ENCODE measurements around the gene CELF1.

Gene CELF1

DNA sequence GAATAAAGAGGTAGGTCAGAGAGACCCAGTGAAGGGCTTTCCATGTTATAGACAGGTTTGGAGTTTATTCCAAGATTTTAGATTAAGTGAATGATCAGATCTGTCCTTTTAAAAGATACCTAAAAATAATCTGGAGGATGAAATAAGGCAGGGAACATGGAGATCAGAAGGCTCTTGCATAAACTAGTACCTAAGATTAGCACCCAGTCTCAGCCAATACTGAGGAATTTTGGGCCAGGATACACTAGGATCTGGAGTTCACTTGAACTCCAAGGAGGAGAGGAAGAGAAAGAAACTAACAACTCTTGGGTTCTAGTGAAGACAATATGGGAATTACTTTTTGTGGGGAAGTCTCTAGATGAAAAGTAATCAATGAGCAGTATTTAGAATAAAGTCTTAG lies 56.1 kb downstream of the CELF1 start:
- peaks cover 20% of the 10 kb centered on the region for H3K4me1 ChIP-seq (ENCODE audit: insufficient read depth, low read length)
- H3K9me3 ChIP-seq (ENCODE audit: low read length), result no peaks in the 10 kb centered on the region
- H3K4me3 ChIP-seq (ENCODE audit: low read length), result no peak overlapping the region
- no peak overlapping the region for H2AFZ ChIP-seq (ENCODE audit: low read depth, low read length)
- no peaks in the 10 kb centered on the region for H3K27me3 ChIP-seq (ENCODE audit: insufficient read depth, low read length)
- peaks cover 22% of the 10 kb centered on the region for H3K36me3 ChIP-seq (ENCODE audit: insufficient read depth, low read length)

DNA sequence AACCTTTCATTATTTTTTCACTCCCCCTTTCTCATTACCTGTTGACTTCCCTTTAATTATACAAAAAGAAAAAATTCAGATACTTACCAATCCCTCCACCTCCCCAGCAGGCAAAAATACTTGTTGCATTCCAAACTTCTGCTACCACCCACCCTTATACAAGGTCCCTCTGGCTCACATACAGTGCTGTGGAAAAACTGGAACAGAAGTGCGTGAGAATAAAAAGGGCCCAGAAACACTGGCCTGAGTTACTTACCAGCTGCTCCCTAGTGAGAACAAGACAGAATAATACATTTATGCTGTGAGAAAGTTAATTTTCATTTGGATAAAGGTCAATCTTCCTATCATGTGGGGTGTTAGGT lies 57.1 kb downstream of the CELF1 start:
- H3K27me3 ChIP-seq (ENCODE audit: insufficient read depth, low read length), result no peaks in the 10 kb centered on the region
- peaks cover 22% of the 10 kb centered on the region for H3K36me3 ChIP-seq (ENCODE audit: insufficient read depth, low read length)
- no peak overlapping the region for H3K4me3 ChIP-seq (ENCODE audit: low read length)
- no peak overlapping the region for H2AFZ ChIP-seq (ENCODE audit: low read depth, low read length)
- no peaks in the 10 kb centered on the region for H3K9me3 ChIP-seq (ENCODE audit: low read length)
- peaks cover 20% of the 10 kb centered on the region for H3K4me1 ChIP-seq (ENCODE audit: insufficient read depth, low read length)

- Histone ChIP-seq H3K9me3 (ENCODE audit: low read length) (no peaks in the 10 kb centered on the region), H3K27me3 (ENCODE audit: insufficient read depth, low read length) (no peaks in the 10 kb centered on the region), H2AFZ (ENCODE audit: low read depth, low read length) (no peak overlapping the region), H3K36me3 (ENCODE audit: insufficient read depth, low read length) (peaks cover 22% of the 10 kb centered on the region), H3K4me3 (ENCODE audit: low read length) (no peak overlapping the region), H3K4me1 (ENCODE audit: insufficient read depth, low read length) (peaks cover 20% of the 10 kb centered on the region)
Observed at GRCh38 chr11:47495011-47495855, 57.7 kb downstream of the CELF1 start.

- no peak overlapping the region for H3K4me3 ChIP-seq (ENCODE audit: low read length)
- H3K9me3 ChIP-seq (ENCODE audit: low read length), result no peaks in the 10 kb centered on the region
- no peak overlapping the region for H2AFZ ChIP-seq (ENCODE audit: low read depth, low read length)
- peaks cover 46% of the 10 kb centered on the region for H3K36me3 ChIP-seq (ENCODE audit: insufficient read depth, low read length)
- H3K27me3 ChIP-seq (ENCODE audit: insufficient read depth, low read length), result no peaks in the 10 kb centered on the region
- H3K4me1 ChIP-seq (ENCODE audit: insufficient read depth, low read length), result no peaks in the 10 kb centered on the region
Observed at GRCh38 chr11:47489395-47489755, 63.6 kb downstream of the CELF1 start.

DNA sequence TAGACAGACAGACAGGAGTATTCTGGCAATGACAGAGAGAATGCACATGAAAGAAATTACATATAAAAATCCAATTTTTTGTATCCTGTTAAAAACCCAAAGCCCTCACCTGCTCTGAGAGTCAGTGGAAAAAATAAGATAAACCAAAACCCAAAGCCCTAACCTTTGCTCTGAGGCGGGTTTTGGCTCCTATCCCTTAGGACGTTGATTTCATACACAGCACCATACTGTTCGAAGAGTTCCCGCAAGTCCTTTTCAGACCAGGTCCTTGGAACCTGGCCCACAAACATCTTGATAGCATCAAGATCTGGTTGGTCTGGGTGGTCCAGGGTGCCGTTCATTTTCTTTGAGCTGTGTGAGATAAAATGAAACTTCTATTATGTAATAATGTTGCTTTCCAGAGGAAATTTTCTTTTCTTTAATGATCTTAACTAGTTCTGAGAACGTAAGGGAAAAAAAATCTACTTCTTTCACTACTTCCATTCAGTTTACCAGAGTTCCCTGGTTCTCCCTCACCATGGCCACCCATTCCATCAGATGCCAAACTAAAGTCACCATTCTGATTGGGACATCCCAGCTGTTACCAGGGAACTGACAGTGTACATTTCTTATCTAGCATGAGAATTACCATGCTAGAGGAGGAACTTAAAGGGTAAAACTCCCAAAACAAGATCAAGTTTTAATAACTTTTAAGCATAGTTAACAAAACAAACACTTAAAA lies 64.1 kb downstream of the CELF1 start:
- H3K4me1 ChIP-seq (ENCODE audit: insufficient read depth, low read length), result no peaks in the 10 kb centered on the region
- H3K27me3 ChIP-seq (ENCODE audit: insufficient read depth, low read length), result no peaks in the 10 kb centered on the region
- peaks cover 49% of the 10 kb centered on the region for H3K36me3 ChIP-seq (ENCODE audit: insufficient read depth, low read length)
- H2AFZ ChIP-seq (ENCODE audit: low read depth, low read length), result no peak overlapping the region
- H3K9me3 ChIP-seq (ENCODE audit: low read length), result no peaks in the 10 kb centered on the region
- H3K4me3 ChIP-seq (ENCODE audit: low read length), result no peak overlapping the region

- no peaks in the 10 kb centered on the region for H3K4me1 ChIP-seq (ENCODE audit: insufficient read depth, low read length)
- H3K4me3 ChIP-seq (ENCODE audit: low read length), result no peak overlapping the region
- H2AFZ ChIP-seq (ENCODE audit: low read depth, low read length), result no peak overlapping the region
- H3K9me3 ChIP-seq (ENCODE audit: low read length), result no peaks in the 10 kb centered on the region
- peaks cover 55% of the 10 kb centered on the region for H3K36me3 ChIP-seq (ENCODE audit: insufficient read depth, low read length)
- no peaks in the 10 kb centered on the region for H3K27me3 ChIP-seq (ENCODE audit: insufficient read depth, low read length)
Observed at GRCh38 chr11:47488111-47488510, 64.8 kb downstream of the CELF1 start.

- H3K4me1 ChIP-seq (ENCODE audit: insufficient read depth, low read length), result no peaks in the 10 kb centered on the region
- no peak overlapping the region for H3K4me3 ChIP-seq (ENCODE audit: low read length)
- peaks cover 57% of the 10 kb centered on the region for H3K36me3 ChIP-seq (ENCODE audit: insufficient read depth, low read length)
- H3K27me3 ChIP-seq (ENCODE audit: insufficient read depth, low read length), result no peaks in the 10 kb centered on the region
- H2AFZ ChIP-seq (ENCODE audit: low read depth, low read length), result no peak overlapping the region
- no peaks in the 10 kb centered on the region for H3K9me3 ChIP-seq (ENCODE audit: low read length)
Observed at GRCh38 chr11:47487421-47487820, 65.5 kb downstream of the CELF1 start.

- H3K4me3 ChIP-seq (ENCODE audit: low read length), result no peak overlapping the region
- no peak overlapping the region for H2AFZ ChIP-seq (ENCODE audit: low read depth, low read length)
- peaks cover 74% of the 10 kb centered on the region for H3K36me3 ChIP-seq (ENCODE audit: insufficient read depth, low read length)
- no peaks in the 10 kb centered on the region for H3K4me1 ChIP-seq (ENCODE audit: insufficient read depth, low read length)
- H3K27me3 ChIP-seq (ENCODE audit: insufficient read depth, low read length), result no peaks in the 10 kb centered on the region
- H3K9me3 ChIP-seq (ENCODE audit: low read length), result no peaks in the 10 kb centered on the region
Observed at GRCh38 chr11:47485107-47485506, 67.8 kb downstream of the CELF1 start.

- Histone ChIP-seq H3K27me3 (ENCODE audit: insufficient read depth, low read length) (no peaks in the 10 kb centered on the region), H3K4me3 (ENCODE audit: low read length) (no peak overlapping the region), H3K4me1 (ENCODE audit: insufficient read depth, low read length) (no peaks in the 10 kb centered on the region), H2AFZ (ENCODE audit: low read depth, low read length) (no peak overlapping the region), H3K36me3 (ENCODE audit: insufficient read depth, low read length) (peaks cover 85% of the 10 kb centered on the region), H3K9me3 (ENCODE audit: low read length) (no peaks in the 10 kb centered on the region)
Observed at GRCh38 chr11:47483457-47483856, 69.5 kb downstream of the CELF1 start.

DNA sequence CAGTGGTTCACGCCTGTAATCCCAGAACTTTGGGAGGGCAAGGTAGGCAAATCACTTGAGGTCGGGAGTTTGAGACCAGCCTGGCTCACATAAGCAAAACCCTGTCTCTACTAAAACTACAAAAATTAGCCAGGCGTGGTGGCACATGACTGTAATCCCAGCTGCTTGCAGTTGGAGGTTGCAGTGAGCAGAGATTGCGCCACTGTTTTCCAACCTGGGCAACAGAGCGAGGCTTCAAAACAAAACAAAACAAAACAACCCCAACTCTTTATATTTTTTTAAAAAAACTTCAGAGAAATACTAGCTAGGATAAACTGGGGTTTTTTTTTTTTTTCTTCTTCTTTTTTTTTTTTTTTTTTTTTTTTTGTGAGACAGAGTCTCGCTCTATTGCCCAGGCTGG lies 72.2 kb downstream of the CELF1 start:
- H3K9me3 ChIP-seq (ENCODE audit: low read length), result no peaks in the 10 kb centered on the region
- H3K36me3 ChIP-seq (ENCODE audit: insufficient read depth, low read length), result peaks cover 89% of the 10 kb centered on the region

GRCh38 chr11:47478651-47479329 lies 74.1 kb downstream of the CELF1 start:
- Histone ChIP-seq H2AFZ (ENCODE audit: low read depth, low read length) (no peak overlapping the region), H3K36me3 (ENCODE audit: insufficient read depth, low read length) (peaks cover 91% of the 10 kb centered on the region), H3K9me3 (ENCODE audit: low read length) (no peaks in the 10 kb centered on the region), H3K4me1 (ENCODE audit: insufficient read depth, low read length) (no peaks in the 10 kb centered on the region), H3K4me3 (ENCODE audit: low read length) (no peak overlapping the region), H3K27me3 (ENCODE audit: insufficient read depth, low read length) (no peaks in the 10 kb centered on the region)

More for the DNA sequence above, 72.2 kb downstream of the CELF1 start:
- Histone ChIP-seq H3K4me3 (ENCODE audit: low read length) (no peak overlapping the region), H2AFZ (ENCODE audit: low read depth, low read length) (no peak overlapping the region), H3K4me1 (ENCODE audit: insufficient read depth, low read length) (no peaks in the 10 kb centered on the region), H3K27me3 (ENCODE audit: insufficient read depth, low read length) (no peaks in the 10 kb centered on the region)

- H3K4me1 ChIP-seq (ENCODE audit: insufficient read depth, low read length), result no peaks in the 10 kb centered on the region
- H2AFZ ChIP-seq (ENCODE audit: low read depth, low read length), result no peak overlapping the region
- H3K36me3 ChIP-seq (ENCODE audit: insufficient read depth, low read length), result peaks cover 91% of the 10 kb centered on the region
Observed at GRCh38 chr11:47477753-47478152, 75.2 kb downstream of the CELF1 start.

GRCh38 chr11:47477323-47477722 lies 75.6 kb downstream of the CELF1 start:
- H3K9me3 ChIP-seq (ENCODE audit: low read length), result no peaks in the 10 kb centered on the region
- no peak overlapping the region for H3K4me3 ChIP-seq (ENCODE audit: low read length)
- H3K4me1 ChIP-seq (ENCODE audit: insufficient read depth, low read length), result no peaks in the 10 kb centered on the region
- no peaks in the 10 kb centered on the region for H3K27me3 ChIP-seq (ENCODE audit: insufficient read depth, low read length)
- no peak overlapping the region for H2AFZ ChIP-seq (ENCODE audit: low read depth, low read length)
- peaks cover 91% of the 10 kb centered on the region for H3K36me3 ChIP-seq (ENCODE audit: insufficient read depth, low read length)

More at GRCh38 chr11:47477753-47478152, 75.2 kb downstream of the CELF1 start:
- no peak overlapping the region for H3K4me3 ChIP-seq (ENCODE audit: low read length)
- H3K27me3 ChIP-seq (ENCODE audit: insufficient read depth, low read length), result no peaks in the 10 kb centered on the region
- no peaks in the 10 kb centered on the region for H3K9me3 ChIP-seq (ENCODE audit: low read length)
